KMS-11 (cell line): Measurements from ENCODE around the gene TPSB2.
"Not testable (repeated sequence)": the region's sequence is repeated elsewhere in the genome, so short reads cannot be mapped to it uniquely, and the experiment has no call there.

Source experiments
- H2AFZ ChIP-seq: fragments of 200-600 bp; sonication (generic); 2 replicates; pipeline ENCODE4 v1.6.1; 2016; ENCODE audit warnings: antibody characterized with exemption, mixed run types, low read depth
- H3K27ac ChIP-seq: fragments of 200-600 bp; sonication (generic); 2 replicates; pipeline ENCODE4 v1.6.1; 2016; ENCODE audit warnings: mild to moderate bottlenecking, mixed run types
- H3K27me3 ChIP-seq: fragments of 200-600 bp; sonication (generic); 2 replicates; pipeline ENCODE4 v1.6.1; 2017; ENCODE audit warnings: mild to moderate bottlenecking, low read depth, mixed run types, moderate library complexity; ENCODE audit not compliant: insufficient read depth
- H3K36me3 ChIP-seq: fragments of 200-600 bp; sonication (generic); 2 replicates; pipeline ENCODE4 v1.6.1; 2017; ENCODE audit warnings: mild to moderate bottlenecking, mixed run types; ENCODE audit not compliant: insufficient read depth
- H3K4me1 ChIP-seq: fragments of 200-600 bp; sonication (generic); 2 replicates; pipeline ENCODE4 v1.6.1; 2016; ENCODE audit warnings: mild to moderate bottlenecking, low read depth, mixed run types; ENCODE audit not compliant: poor library complexity, severe bottlenecking
- H3K4me2 ChIP-seq: fragments of 200-600 bp; sonication (generic); 2 replicates; pipeline ENCODE4 v1.7.0; 2016; ENCODE audit warnings: mild to moderate bottlenecking, mixed run types
- H3K4me3 ChIP-seq: fragments of 200-600 bp; sonication (generic); IDR thresholded peaks from 2 replicates; pipeline ENCODE4 v1.6.1; 2017; ENCODE audit warnings: low read depth, low read length, mixed read lengths; ENCODE audit not compliant: insufficient read depth
- H3K79me2 ChIP-seq: fragments of 200-600 bp; sonication (generic); 2 replicates; pipeline ENCODE4 v1.6.1; 2016; ENCODE audit warnings: low read depth, mixed run types; ENCODE audit not compliant: insufficient read depth
- H3K9ac ChIP-seq: fragments of 200-600 bp; sonication (generic); 2 replicates; pipeline ENCODE4 v1.6.1; 2016; ENCODE audit warnings: mild to moderate bottlenecking, mixed run types
- H4K20me1 ChIP-seq: fragments of 200-600 bp; sonication (generic); 2 replicates; pipeline ENCODE4 v1.6.1; 2016; ENCODE audit warnings: mild to moderate bottlenecking, mixed run types; ENCODE audit not compliant: insufficient read depth
- CTCF ChIP-seq: fragments of 200-600 bp; sonication (generic); conservative IDR thresholded peaks from 2 replicates; pipeline ENCODE4 v1.6.1; 2017; ENCODE audit warnings: low read depth, mild to moderate bottlenecking, antibody characterized with exemption, low read length, moderate library complexity, mixed read lengths

The TPSB2 gene

GRCh38 chr16:1243363-1243762, 13.4 kb upstream of the TPSB2 start:
- not testable (repeated sequence) for H2AFZ ChIP-seq, H3K4me1 ChIP-seq, H3K4me3 ChIP-seq, H3K9ac ChIP-seq, H3K36me3 ChIP-seq, H3K27ac ChIP-seq, H4K20me1 ChIP-seq, H3K4me2 ChIP-seq, H3K79me2 ChIP-seq
- H3K27me3 ChIP-seq = peaks cover 43% of the 10 kb centered on the region

DNA sequence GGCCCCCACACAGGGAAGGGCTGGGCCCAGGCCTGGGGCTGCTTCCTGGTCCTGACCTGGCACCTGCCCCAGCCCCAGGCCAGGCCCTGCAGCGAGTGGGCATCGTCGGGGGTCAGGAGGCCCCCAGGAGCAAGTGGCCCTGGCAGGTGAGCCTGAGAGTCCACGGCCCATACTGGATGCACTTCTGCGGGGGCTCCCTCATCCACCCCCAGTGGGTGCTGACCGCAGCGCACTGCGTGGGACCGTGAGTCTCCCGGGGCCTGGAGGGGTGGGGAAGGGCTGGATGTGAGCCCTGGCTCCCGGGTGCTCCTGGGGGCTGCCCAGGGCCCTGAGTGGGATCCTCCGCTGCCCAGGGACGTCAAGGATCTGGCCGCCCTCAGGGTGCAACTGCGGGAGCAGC, 11.1 kb upstream of the TPSB2 start:
- H3K4me1 ChIP-seq, H3K9ac ChIP-seq, H3K4me2 ChIP-seq, H2AFZ ChIP-seq, H3K27ac ChIP-seq, H4K20me1 ChIP-seq, H3K36me3 ChIP-seq, H3K79me2 ChIP-seq, H3K4me3 ChIP-seq: not testable (repeated sequence)
- H3K27me3 ChIP-seq = peaks cover 28% of the 10 kb centered on the region

GRCh38 chr16:1240436-1240835, 10.5 kb upstream of the TPSB2 start, which contains the start of gene TPSAB1:
TSS of gene TPSAB1 (plus strand) at chr16:1240705. CDS start at chr16:1240939, 234 bp downstream.
- not testable (repeated sequence) for H3K79me2 ChIP-seq, H2AFZ ChIP-seq, H3K9ac ChIP-seq, H3K4me2 ChIP-seq, H4K20me1 ChIP-seq, H3K4me1 ChIP-seq, H3K4me3 ChIP-seq, H3K36me3 ChIP-seq, H3K27ac ChIP-seq
- peaks cover 22% of the 10 kb centered on the region for H3K27me3 ChIP-seq

DNA sequence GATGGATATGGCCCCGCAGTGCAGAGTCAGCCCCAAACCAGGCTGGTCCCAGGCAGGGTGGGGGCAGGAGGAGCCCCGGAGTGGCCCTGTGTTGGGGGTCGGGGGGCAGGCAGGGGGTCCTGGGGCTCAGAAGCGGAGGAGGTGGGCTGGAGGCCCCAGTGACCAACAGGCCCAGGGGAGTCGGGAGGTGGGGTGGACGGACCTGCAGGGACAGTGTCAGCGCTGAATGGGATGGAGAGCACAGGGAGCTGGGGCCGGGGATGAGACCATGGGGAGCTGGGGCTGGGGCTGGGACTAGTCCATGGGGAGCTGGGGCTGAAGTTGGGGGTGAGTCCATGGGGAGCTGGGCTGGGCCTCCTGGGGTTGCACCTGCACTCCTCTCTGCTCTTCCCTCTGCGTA, 9.6 kb upstream of the TPSB2 start:
- not testable (repeated sequence) for H3K36me3 ChIP-seq, H3K4me2 ChIP-seq, H2AFZ ChIP-seq, H4K20me1 ChIP-seq, H3K79me2 ChIP-seq, H3K27ac ChIP-seq, H3K4me3 ChIP-seq, H3K4me1 ChIP-seq, H3K9ac ChIP-seq
- peaks cover 15% of the 10 kb centered on the region; the same call in 1 of the 2 replicates for H3K27me3 ChIP-seq

GRCh38 chr16:1238909-1239308, 8.9 kb upstream of the TPSB2 start:
- H3K79me2 ChIP-seq, H3K9ac ChIP-seq, H2AFZ ChIP-seq, H3K4me2 ChIP-seq, H3K27me3 ChIP-seq, H3K36me3 ChIP-seq, H3K4me3 ChIP-seq, H3K4me1 ChIP-seq, H4K20me1 ChIP-seq, H3K27ac ChIP-seq: not testable (repeated sequence)

DNA sequence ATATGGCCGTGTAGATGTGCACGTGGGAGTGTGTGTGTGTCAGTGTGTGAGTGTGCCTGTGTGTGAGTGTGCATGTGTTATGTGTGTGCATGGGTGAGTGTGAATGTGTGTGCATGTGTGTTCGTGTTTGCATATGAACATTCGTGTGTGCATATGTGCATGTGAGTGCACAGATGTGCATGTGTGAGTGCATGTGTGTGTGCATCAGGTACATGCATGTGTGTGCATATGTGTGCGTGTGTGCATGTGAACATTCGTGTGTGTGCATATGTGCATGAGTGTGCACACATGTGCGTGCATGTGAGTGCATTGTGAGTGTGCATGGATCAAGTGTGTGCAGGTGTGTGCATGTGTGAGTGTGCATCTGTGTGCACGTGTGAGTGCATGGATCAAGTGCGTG, 8.0 kb upstream of the TPSB2 start:
- no peak overlapping the region for H3K9ac ChIP-seq
- TF ChIP-seq CTCF = no peak
- no peak overlapping the region for H2AFZ ChIP-seq

GRCh38 chr16:1236659-1237058, 6.7 kb upstream of the TPSB2 start:
- not testable (repeated sequence) for H3K36me3 ChIP-seq, H4K20me1 ChIP-seq, H3K79me2 ChIP-seq, H3K27me3 ChIP-seq, H3K4me3 ChIP-seq, H3K9ac ChIP-seq, H3K4me1 ChIP-seq, H3K4me2 ChIP-seq, H2AFZ ChIP-seq, H3K27ac ChIP-seq

More for the DNA sequence above, 8.0 kb upstream of the TPSB2 start:
- Histone ChIP-seq H4K20me1 (no peaks in the 10 kb centered on the region), H3K4me3 (no peak overlapping the region), H3K4me1 (no peaks in the 10 kb centered on the region), H3K4me2 (no peak overlapping the region), H3K36me3 (no peaks in the 10 kb centered on the region), H3K79me2 (no peaks in the 10 kb centered on the region), H3K27me3 (peaks cover 8% of the 10 kb centered on the region; the same call in 1 of the 2 replicates), H3K27ac (no peak overlapping the region)

GRCh38 chr16:1232049-1232748, 2.2 kb upstream of the TPSB2 start:
- H3K4me1 ChIP-seq = not testable (repeated sequence)

GRCh38 chr16:1231301-1231700, 1.3 kb upstream of the TPSB2 start:
- not testable (repeated sequence) for H3K27ac ChIP-seq, H2AFZ ChIP-seq, H4K20me1 ChIP-seq, H3K79me2 ChIP-seq, H3K4me3 ChIP-seq, H3K36me3 ChIP-seq, H3K27me3 ChIP-seq, H3K4me1 ChIP-seq, H3K4me2 ChIP-seq, H3K9ac ChIP-seq

More at GRCh38 chr16:1232049-1232748, 2.2 kb upstream of the TPSB2 start:
- not testable (repeated sequence) for H3K4me3 ChIP-seq, H4K20me1 ChIP-seq, H3K9ac ChIP-seq, H3K27me3 ChIP-seq, H3K4me2 ChIP-seq, H3K36me3 ChIP-seq, H2AFZ ChIP-seq, H3K79me2 ChIP-seq, H3K27ac ChIP-seq
